Measurements from ENCODE around the gene FKRP. TPM values are rescaled to one million over a fixed set of nuclear protein-coding genes. Genes with fewer than 3 reads are reported as not detected.

FKRP gene
- total RNA-seq, 1 experiment from 2014 or later, result 24.1 TPM

- Mint-ChIP-seq H3K27me3 (ENCODE audit: low read depth) (peaks cover 16% of the 10 kb centered on the region), H3K4me3 (no peak overlapping the region)
- CTCF ChIA-PET, result interaction anchor here (0.6 kb wide), 1 partner anchor 77 kb away, joined by 3 read pairs; no protein-coding TSS in a partner anchor
Observed at GRCh38 chr19:46791944-46792343, 46.1 kb downstream of the FKRP start.

GRCh38 chr19:46797881-46798280 is 52.0 kb downstream of the FKRP start:
- ChIA-PET CTCF (interaction anchor here (0.7 to 2.2 kb wide), 3 partner anchors 42 to 972 kb away, joined by 3 to 12 read pairs (median 4); no protein-coding TSS in a partner anchor), POLR2A (interaction anchor here (0.7 kb wide), 1 partner anchor 13 kb away, joined by 3 read pairs; no protein-coding TSS in a partner anchor)
- H3K27me3 Mint-ChIP-seq (ENCODE audit: low read depth), result no peaks in the 10 kb centered on the region
- H3K27ac Mint-ChIP-seq, result no peak overlapping the region
- H3K4me1 Mint-ChIP-seq, result no peaks in the 10 kb centered on the region
- H3K4me3 Mint-ChIP-seq, result no peak overlapping the region
- no peak for ATAC-seq
- no peak for TF ChIP-seq NFE2L1 (CRISPR knock-in tag; IDR thresholded peaks at IDR 0.05)
- H3K36me3 Mint-ChIP-seq, result no peaks in the 10 kb centered on the region
- H3K9me3 Mint-ChIP-seq, result no peaks in the 10 kb centered on the region
- DNase-seq (ENCODE audit: low spot score), result no peak

More at GRCh38 chr19:46791944-46792343, 46.1 kb downstream of the FKRP start:
- no peak for DNase-seq (ENCODE audit: low spot score)
- H3K27ac Mint-ChIP-seq, result no peak overlapping the region
- no peak for TF ChIP-seq ZNF232 (CRISPR knock-in tag; IDR thresholded peaks at IDR 0.05)
- no peak for TF ChIP-seq SMAD3 (CRISPR knock-in tag; IDR thresholded peaks at IDR 0.05; ENCODE audit: borderline replicate concordance)
- no peak for TF ChIP-seq CDX4 (CRISPR knock-in tag; IDR thresholded peaks at IDR 0.05; ENCODE audit: borderline replicate concordance)
- no peak for TF ChIP-seq SMAD4 (CRISPR knock-in tag; IDR thresholded peaks at IDR 0.05)
- no peak for TF ChIP-seq FOXP1 (CRISPR knock-in tag; IDR thresholded peaks at IDR 0.05; ENCODE audit: borderline replicate concordance)
- no peak for TF ChIP-seq USF2 (CRISPR knock-in tag; IDR thresholded peaks at IDR 0.05)
- ATAC-seq, result no peak
- H3K4me1 Mint-ChIP-seq, result peaks cover 7% of the 10 kb centered on the region; the same call in 1 of the 2 replicates
- H3K9me3 Mint-ChIP-seq, result no peaks in the 10 kb centered on the region
- H3K36me3 Mint-ChIP-seq, result peaks cover 3% of the 10 kb centered on the region; the same call in 1 of the 2 replicates
- POLR2A ChIA-PET, result no interaction called here

GRCh38 chr19:46798713-46799112 is 52.9 kb downstream of the FKRP start:
- TF ChIP-seq FOXP1 (CRISPR knock-in tag; IDR thresholded peaks at IDR 0.05; ENCODE audit: borderline replicate concordance), result no peak
- TF ChIP-seq USF1 (CRISPR knock-in tag; IDR thresholded peaks at IDR 0.05), result no peak
- TF ChIP-seq ZMAT4 (CRISPR knock-in tag; IDR thresholded peaks at IDR 0.05), result no peak
- TF ChIP-seq FOXJ3 (CRISPR knock-in tag; IDR thresholded peaks at IDR 0.05; ENCODE audit: borderline replicate concordance), result no peak
- no peak for TF ChIP-seq ZNF138 (CRISPR knock-in tag; conservative IDR thresholded peaks at IDR 0.05)
- no peak for TF ChIP-seq JAZF1 (CRISPR knock-in tag; IDR thresholded peaks at IDR 0.05)
- no peak for TF ChIP-seq ZNF281 (CRISPR knock-in tag; IDR thresholded peaks at IDR 0.05)
- no peak for TF ChIP-seq E2F1 (CRISPR knock-in tag; IDR thresholded peaks at IDR 0.05)
- TF ChIP-seq E2F5 (CRISPR knock-in tag; IDR thresholded peaks at IDR 0.05), result no peak
- TF ChIP-seq EMX1 (CRISPR knock-in tag; IDR thresholded peaks at IDR 0.05), result no peak
- no peak for TF ChIP-seq AR (CRISPR knock-in tag; IDR thresholded peaks at IDR 0.05)
- Mint-ChIP-seq H3K36me3 (no peaks in the 10 kb centered on the region), H3K27me3 (ENCODE audit: low read depth) (no peaks in the 10 kb centered on the region), H3K4me3 (no peak overlapping the region), H3K27ac (no peak overlapping the region), H3K4me1 (no peaks in the 10 kb centered on the region), H3K9me3 (no peaks in the 10 kb centered on the region)
- DNase-seq (ENCODE audit: low spot score) (no peak), ATAC-seq (no peak)
- ChIA-PET POLR2A (no interaction called here), CTCF (no interaction called here)
